ENCODE data around the gene HSD17B3.

DNA sequence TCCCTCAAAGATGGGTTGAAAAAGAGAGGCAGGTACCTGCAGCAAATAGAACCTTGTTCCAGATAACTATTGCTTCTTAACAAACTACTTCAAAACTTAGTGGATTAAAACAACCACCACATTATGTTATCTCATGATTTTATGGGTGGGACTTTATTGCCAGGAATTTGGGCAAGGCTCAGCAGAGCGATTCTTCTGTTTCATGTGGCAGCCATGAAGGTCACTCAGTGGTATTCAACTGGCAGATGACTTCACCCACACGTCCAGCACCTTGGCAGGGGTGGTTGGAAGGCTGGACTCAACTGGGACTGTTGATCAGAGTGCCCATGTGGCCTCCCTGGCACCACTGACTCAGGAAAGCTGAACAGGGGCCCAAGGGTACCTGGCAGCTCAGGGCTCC is 112.0 kb downstream of the HSD17B3 start:
- TF ChIP-seq YY1 (IDR thresholded peaks at IDR 0.05; ENCODE audit: low read depth) (no peak), RAD21 (IDR thresholded peaks at IDR 0.05; ENCODE audit: low read depth) (no peak), EP300 (IDR thresholded peaks at IDR 0.05; ENCODE audit: borderline replicate concordance) (no peak)

All from Ishikawa (cell line).